GM12878 (cell line): ENCODE data around the gene TEPSIN. TPM values are rescaled to one million over a fixed set of nuclear protein-coding genes. Genes with fewer than 3 reads are reported as not detected.

Experiments
- ATAC-seq: fragments of 200-7000 bp; cut with Tn5 transposase; 3 replicates; pipeline ENCODE4 v1.9.1; 2020; ENCODE audit warnings: mild to moderate bottlenecking, moderate library complexity
- BruUV-seq: library from RNA; stranded (reverse); fragments of 400-500 nt; replicated peaks from 2 replicates; lab custom pipeline; 2021; lab: Mats Ljungman, UMichigan
- CTCF ChIA-PET: fragments of 300-600 bp; sonication (Branson Sonifier 250); formaldehyde crosslinking; extraction: SDS; loops from one replicate; lab custom pipeline; 2021; ENCODE audit warnings: inconsistent platforms; lab: Yijun Ruan, JAX
- POLR2A ChIA-PET: fragments of 350-600 bp; formaldehyde crosslinking; extraction: SDS; loops from one replicate; lab custom pipeline; 2021; ENCODE audit warnings: inconsistent platforms; lab: Charles Lee
- RAD21 ChIA-PET: fragments of 300-600 bp; sonication (Branson Sonifier 250); formaldehyde crosslinking; loops from one replicate; lab custom pipeline; 2023; ENCODE audit warnings: antibody characterized with exemption; ENCODE audit not compliant: unreplicated experiment; lab: Charles Lee
- SMC1A ChIA-PET: fragments of 300-600 bp; sonication (Branson Sonifier 250); formaldehyde crosslinking; loops from one replicate; lab custom pipeline; 2023; ENCODE audit not compliant: unreplicated experiment, uncharacterized antibody; lab: Charles Lee
- DNase-seq: peaks from one replicate; pipeline ENCODE4 v3.0.0-alpha.2; 2011; ENCODE audit warnings: low read depth, low spot score
- FAIRE-seq: peaks from 3 replicates; lab custom pipeline; 2011; peaks lifted over from hg19 to GRCh38; lab: Jason Lieb, UNC
- H2AFZ ChIP-seq: 2 replicates; pipeline ENCODE4 v1.6.0; 2011; ENCODE audit warnings: low read depth, low read length, control low read depth; ENCODE audit not compliant: control insufficient read depth
- H3K27ac ChIP-seq: 2 replicates; pipeline ENCODE4 v1.5.1; 2011; ENCODE audit warnings: control low read depth; ENCODE audit not compliant: control insufficient read depth, insufficient read depth
- H3K27me3 ChIP-seq, 2 experiments: replicated peaks in 1 of 2; 2 replicates each; pipeline versions ENCODE4 v1.6.0 to v1.6.1; 2011; ENCODE audit warnings: low read length in 1 of 2; ENCODE audit not compliant: control insufficient read depth in 2 of 2, insufficient read depth in 2 of 2
- H3K36me3 ChIP-seq, 2 experiments: 2 replicates each; pipeline ENCODE4 v1.5.1; 2011; ENCODE audit warnings: low read length in 1 of 2; ENCODE audit not compliant: control insufficient read depth in 2 of 2, insufficient read depth in 2 of 2
- H3K4me1 ChIP-seq: 2 replicates; pipeline ENCODE4 v1.6.1; 2011; ENCODE audit warnings: mild to moderate bottlenecking, low read length, moderate library complexity, mixed read lengths; ENCODE audit not compliant: control insufficient read depth, insufficient read depth
- H3K4me2 ChIP-seq: 2 replicates; pipeline ENCODE4 v1.6.0; 2011; ENCODE audit warnings: control low read depth; ENCODE audit not compliant: control insufficient read depth, insufficient read depth
- H3K4me3 ChIP-seq: fragments of 200-600 bp; sonication (generic); 2 replicates; pipeline ENCODE4 v1.5.1; 2016
- H3K79me2 ChIP-seq: 2 replicates; pipeline ENCODE4 v1.6.0; 2011; ENCODE audit warnings: low read length; ENCODE audit not compliant: control insufficient read depth, insufficient read depth
- H3K9ac ChIP-seq: 2 replicates; pipeline ENCODE4 v1.8.0; 2011; ENCODE audit warnings: low read length, control low read depth, mixed read lengths; ENCODE audit not compliant: control insufficient read depth, insufficient read depth
- H3K9me3 ChIP-seq: replicated peaks from 3 replicates; pipeline ENCODE4 v1.5.1; 2011; ENCODE audit warnings: mild to moderate bottlenecking, low read length; ENCODE audit not compliant: control insufficient read depth, insufficient read depth
- H4K20me1 ChIP-seq: 2 replicates; pipeline ENCODE4 v1.6.0; 2011; ENCODE audit not compliant: control insufficient read depth, insufficient read depth
- ATF7 ChIP-seq: fragments of 450-650 bp; IDR thresholded peaks from 2 replicates; pipeline ENCODE4 v1.6.1; 2016; ENCODE audit warnings: low read depth, mild to moderate bottlenecking
- BACH1 ChIP-seq: fragments of 450-650 bp; IDR thresholded peaks from 2 replicates; pipeline ENCODE4 v1.6.1; 2017; ENCODE audit warnings: mild to moderate bottlenecking, borderline replicate concordance
- FOS ChIP-seq: IDR thresholded peaks from 3 replicates; pipeline ENCODE4 v1.6.1; 2011; ENCODE audit warnings: borderline replicate concordance; ENCODE audit not compliant: insufficient read length; ENCODE audit errors: extremely low read depth
- GATAD2B ChIP-seq: fragments of 450-650 bp; conservative IDR thresholded peaks from 2 replicates; pipeline ENCODE4 v1.6.1; 2017; ENCODE audit warnings: low read depth, mild to moderate bottlenecking, moderate library complexity
- NR2F1 ChIP-seq: fragments of 450-650 bp; conservative IDR thresholded peaks from 2 replicates; pipeline ENCODE4 v1.6.1; 2017; ENCODE audit warnings: mild to moderate bottlenecking
- POLR2AphosphoS5 ChIP-seq: IDR thresholded peaks from 2 replicates; pipeline ENCODE4 v1.6.1; 2011; ENCODE audit warnings: mild to moderate bottlenecking, low read length, inconsistent platforms
- TBL1XR1 ChIP-seq: IDR thresholded peaks from 2 replicates; pipeline ENCODE4 v1.6.1; 2012; ENCODE audit warnings: low read depth, low read length, improper control_type of control experiment
- ZNF207 ChIP-seq: fragments of 450-650 bp; IDR thresholded peaks from 2 replicates; pipeline ENCODE4 v1.6.1; 2014; ENCODE audit warnings: antibody characterized with exemption, mild to moderate bottlenecking, borderline replicate concordance
- WGBS: methylation state at CpG from one replicate; pipeline ENCODE4 v1.1.6; 2016; ENCODE audit warnings: low lambda C conversion rate; ENCODE audit not compliant: insufficient replicate concordance, insufficient coverage; ENCODE audit errors: missing lambda C conversion rate; 5-methylcytosine and 5-hydroxymethylcytosine counted together
- in situ Hi-C: fragments of 300-500 bp; cut with MboI; formaldehyde crosslinking; loops from 9 replicates; pipeline ENCODE4 v1.14.3; 2018; ENCODE audit warnings: mixed read lengths
- intact Hi-C: fragments of 100-400 bp; cut with micrococcal nuclease; formaldehyde crosslinking; loops from one replicate; pipeline ENCODE4 v1.14.2; 2022; ENCODE audit not compliant: unreplicated experiment
- polyA plus RNA-seq, 11 experiments: library from polyadenylated mRNA; depleted of rRNA in 4 of 11; unstranded in 6 of 11; stranded (reverse) in 5 of 11; fragments of >200 nt; fragmentation: Nextera tagmentation in 4 of 11; fragmentation: Illumina TruSeq in 1 of 11; extraction: Ambion mirVana in 4 of 11; extraction: Trizol in 1 of 11; gene quantifications; 1 replicate in 1 of 11; 2 replicates in 10 of 11; pipeline versions ENCODE4 v1.2.1 to v1.2.3, GENCODE V29; 2011 to 2016; ENCODE audit warnings: inconsistent platforms in 2 of 11, missing spikeins in 2 of 11, low read depth in 1 of 11
- total RNA-seq, 4 experiments: library from RNA; depleted of rRNA in 3 of 4; stranded (reverse); fragments of >200 nt in 3 of 4; fragmentation: Illumina TruSeq in 1 of 4; extraction: Trizol in 1 of 4; gene quantifications; 2 replicates each; pipeline versions ENCODE4 v1.2.1 to v1.2.3, GENCODE V29; 2013 to 2021
- TF ChIP-seq, protein P1 (sequence below), 3 experiments: IDR thresholded peaks in 2 of 3; conservative IDR thresholded peaks in 1 of 3; 2 replicates each; pipeline ENCODE4 v1.5.1; 2011; ENCODE audit warnings: low read depth in 3 of 3, low read length in 3 of 3, mild to moderate bottlenecking in 3 of 3, control low read depth in 2 of 3, moderate library complexity in 2 of 3, inconsistent platforms in 1 of 3, mixed read lengths in 1 of 3; ENCODE audit not compliant: control insufficient read depth in 2 of 3, insufficient read depth in 1 of 3; ENCODE audit errors: extremely low read depth in 1 of 3
- TF ChIP-seq, protein P2 (sequence below): IDR thresholded peaks from 2 replicates; pipeline ENCODE4 v1.6.1; 2012; ENCODE audit warnings: improper control_type of control experiment, low read depth, low read length; ENCODE audit not compliant: insufficient replicate concordance
- TF ChIP-seq, protein P3 (sequence below): fragments of 150-350 bp; IDR thresholded peaks from 2 replicates; pipeline ENCODE4 v1.6.1; 2014; ENCODE audit warnings: mild to moderate bottlenecking, low read depth, low read length

TEPSIN gene
- total and polyA plus RNA-seq, 10 of the 15 experiments (the other 5 are each of a cell fraction or from before 2014, with no cell fraction given), result 0.87 to 36.7 (median 5.3) TPM

DNA sequence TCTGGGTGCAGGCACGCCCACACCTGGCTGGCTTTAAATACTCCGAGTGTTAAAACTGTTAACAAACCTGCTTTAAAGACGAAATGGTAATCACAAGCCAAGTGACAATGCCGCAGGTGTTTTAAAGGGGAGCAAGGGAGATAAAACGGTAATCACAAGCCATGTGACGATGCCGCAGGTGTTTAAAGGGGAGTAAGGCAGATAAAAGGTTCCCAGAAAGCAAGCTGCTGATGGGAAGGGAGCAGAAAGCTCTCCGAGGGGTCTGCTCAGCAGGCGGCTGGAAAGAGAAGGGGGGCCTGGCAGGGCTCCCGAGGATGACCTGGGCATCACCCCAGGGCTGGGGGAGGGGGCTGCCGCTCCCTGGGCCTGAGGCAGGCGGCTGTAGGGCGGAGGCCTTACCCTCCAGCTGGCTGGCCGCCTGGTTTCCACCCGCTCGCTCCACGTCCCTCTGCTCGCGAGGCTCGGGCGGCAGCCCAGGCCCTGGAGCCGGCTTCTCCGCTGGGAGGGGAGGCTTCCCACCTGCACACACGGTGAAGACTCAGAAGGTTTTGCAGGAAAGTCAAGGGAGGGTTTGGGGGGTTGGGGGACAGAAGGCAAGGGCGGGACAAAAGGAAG is 12.3 kb upstream of the TEPSIN start:
- CTCF ChIA-PET, result interaction anchor here (1.6 kb wide), 1 partner anchor 233 kb away, joined by 6 read pairs; no protein-coding TSS in a partner anchor
- no peak overlapping the region for H3K4me2 ChIP-seq
- no peak overlapping the region for H2AFZ ChIP-seq
- ATAC-seq (no peak), DNase-seq (no peak), FAIRE-seq (no peak)
- H3K9me3 ChIP-seq, result no peaks in the 10 kb centered on the region
- H3K4me3 ChIP-seq, result no peak overlapping the region
- 70% methylated on average over 24 of the region's 25 CpGs for WGBS
- H3K9ac ChIP-seq, result no peak overlapping the region
- H3K79me2 ChIP-seq, result no peaks in the 10 kb centered on the region
- H3K36me3 ChIP-seq, result peaks cover 2% of the 10 kb centered on the region in 2 experiments; a peak in 3 of 4 replicates
- in situ Hi-C loops (no loop called here), intact Hi-C loops (loop anchor here (5.0 to 10.0 kb wide), 2 partner anchors 264 to 351 kb away; partner anchors contain the start of gene ACTG1)
- no peaks in the 10 kb centered on the region for H4K20me1 ChIP-seq
- RAD21 ChIA-PET, result no interaction called here
- SMC1A ChIA-PET, result no interaction called here
- H3K27ac ChIP-seq, result no peak overlapping the region
- no TSS peak for BruUV-seq
- no peaks in the 10 kb centered on the region for H3K27me3 ChIP-seq
- H3K4me1 ChIP-seq, result no peaks in the 10 kb centered on the region
- TF ChIP-seq, protein P1, sequence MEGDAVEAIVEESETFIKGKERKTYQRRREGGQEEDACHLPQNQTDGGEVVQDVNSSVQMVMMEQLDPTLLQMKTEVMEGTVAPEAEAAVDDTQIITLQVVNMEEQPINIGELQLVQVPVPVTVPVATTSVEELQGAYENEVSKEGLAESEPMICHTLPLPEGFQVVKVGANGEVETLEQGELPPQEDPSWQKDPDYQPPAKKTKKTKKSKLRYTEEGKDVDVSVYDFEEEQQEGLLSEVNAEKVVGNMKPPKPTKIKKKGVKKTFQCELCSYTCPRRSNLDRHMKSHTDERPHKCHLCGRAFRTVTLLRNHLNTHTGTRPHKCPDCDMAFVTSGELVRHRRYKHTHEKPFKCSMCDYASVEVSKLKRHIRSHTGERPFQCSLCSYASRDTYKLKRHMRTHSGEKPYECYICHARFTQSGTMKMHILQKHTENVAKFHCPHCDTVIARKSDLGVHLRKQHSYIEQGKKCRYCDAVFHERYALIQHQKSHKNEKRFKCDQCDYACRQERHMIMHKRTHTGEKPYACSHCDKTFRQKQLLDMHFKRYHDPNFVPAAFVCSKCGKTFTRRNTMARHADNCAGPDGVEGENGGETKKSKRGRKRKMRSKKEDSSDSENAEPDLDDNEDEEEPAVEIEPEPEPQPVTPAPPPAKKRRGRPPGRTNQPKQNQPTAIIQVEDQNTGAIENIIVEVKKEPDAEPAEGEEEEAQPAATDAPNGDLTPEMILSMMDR (IDR thresholded peaks at IDR 0.05 in 2 of 3, conservative IDR thresholded peaks at IDR 0.05 in 1 of 3; ENCODE audit: control insufficient read depth in 2 of 3, extremely low read depth in 1 of 3, insufficient read depth in 1 of 3, low read depth in 3 of 3, low read length in 3 of 3), result no peak
- TF ChIP-seq FOS, result no peak
- TF ChIP-seq, protein P2, sequence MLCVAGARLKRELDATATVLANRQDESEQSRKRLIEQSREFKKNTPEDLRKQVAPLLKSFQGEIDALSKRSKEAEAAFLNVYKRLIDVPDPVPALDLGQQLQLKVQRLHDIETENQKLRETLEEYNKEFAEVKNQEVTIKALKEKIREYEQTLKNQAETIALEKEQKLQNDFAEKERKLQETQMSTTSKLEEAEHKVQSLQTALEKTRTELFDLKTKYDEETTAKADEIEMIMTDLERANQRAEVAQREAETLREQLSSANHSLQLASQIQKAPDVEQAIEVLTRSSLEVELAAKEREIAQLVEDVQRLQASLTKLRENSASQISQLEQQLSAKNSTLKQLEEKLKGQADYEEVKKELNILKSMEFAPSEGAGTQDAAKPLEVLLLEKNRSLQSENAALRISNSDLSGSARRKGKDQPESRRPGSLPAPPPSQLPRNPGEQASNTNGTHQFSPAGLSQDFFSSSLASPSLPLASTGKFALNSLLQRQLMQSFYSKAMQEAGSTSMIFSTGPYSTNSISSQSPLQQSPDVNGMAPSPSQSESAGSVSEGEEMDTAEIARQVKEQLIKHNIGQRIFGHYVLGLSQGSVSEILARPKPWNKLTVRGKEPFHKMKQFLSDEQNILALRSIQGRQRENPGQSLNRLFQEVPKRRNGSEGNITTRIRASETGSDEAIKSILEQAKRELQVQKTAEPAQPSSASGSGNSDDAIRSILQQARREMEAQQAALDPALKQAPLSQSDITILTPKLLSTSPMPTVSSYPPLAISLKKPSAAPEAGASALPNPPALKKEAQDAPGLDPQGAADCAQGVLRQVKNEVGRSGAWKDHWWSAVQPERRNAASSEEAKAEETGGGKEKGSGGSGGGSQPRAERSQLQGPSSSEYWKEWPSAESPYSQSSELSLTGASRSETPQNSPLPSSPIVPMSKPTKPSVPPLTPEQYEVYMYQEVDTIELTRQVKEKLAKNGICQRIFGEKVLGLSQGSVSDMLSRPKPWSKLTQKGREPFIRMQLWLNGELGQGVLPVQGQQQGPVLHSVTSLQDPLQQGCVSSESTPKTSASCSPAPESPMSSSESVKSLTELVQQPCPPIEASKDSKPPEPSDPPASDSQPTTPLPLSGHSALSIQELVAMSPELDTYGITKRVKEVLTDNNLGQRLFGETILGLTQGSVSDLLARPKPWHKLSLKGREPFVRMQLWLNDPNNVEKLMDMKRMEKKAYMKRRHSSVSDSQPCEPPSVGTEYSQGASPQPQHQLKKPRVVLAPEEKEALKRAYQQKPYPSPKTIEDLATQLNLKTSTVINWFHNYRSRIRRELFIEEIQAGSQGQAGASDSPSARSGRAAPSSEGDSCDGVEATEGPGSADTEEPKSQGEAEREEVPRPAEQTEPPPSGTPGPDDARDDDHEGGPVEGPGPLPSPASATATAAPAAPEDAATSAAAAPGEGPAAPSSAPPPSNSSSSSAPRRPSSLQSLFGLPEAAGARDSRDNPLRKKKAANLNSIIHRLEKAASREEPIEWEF, result no peak
- TF ChIP-seq, protein P3, sequence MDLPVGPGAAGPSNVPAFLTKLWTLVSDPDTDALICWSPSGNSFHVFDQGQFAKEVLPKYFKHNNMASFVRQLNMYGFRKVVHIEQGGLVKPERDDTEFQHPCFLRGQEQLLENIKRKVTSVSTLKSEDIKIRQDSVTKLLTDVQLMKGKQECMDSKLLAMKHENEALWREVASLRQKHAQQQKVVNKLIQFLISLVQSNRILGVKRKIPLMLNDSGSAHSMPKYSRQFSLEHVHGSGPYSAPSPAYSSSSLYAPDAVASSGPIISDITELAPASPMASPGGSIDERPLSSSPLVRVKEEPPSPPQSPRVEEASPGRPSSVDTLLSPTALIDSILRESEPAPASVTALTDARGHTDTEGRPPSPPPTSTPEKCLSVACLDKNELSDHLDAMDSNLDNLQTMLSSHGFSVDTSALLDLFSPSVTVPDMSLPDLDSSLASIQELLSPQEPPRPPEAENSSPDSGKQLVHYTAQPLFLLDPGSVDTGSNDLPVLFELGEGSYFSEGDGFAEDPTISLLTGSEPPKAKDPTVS, result no peak
- TF ChIP-seq TBL1XR1, result no peak
- no peak for TF ChIP-seq POLR2AphosphoS5
- TF ChIP-seq BACH1, result no peak
- TF ChIP-seq NR2F1, result no peak
- no peak for TF ChIP-seq GATAD2B
- TF ChIP-seq ATF7, result no peak
- no peak for TF ChIP-seq ZNF207
- POLR2A ChIA-PET, result no interaction called here
